WTC11 (cell line): ENCODE data around the gene NIPAL4. TPM values are rescaled to one million over a fixed set of nuclear protein-coding genes. Genes with fewer than 3 reads are reported as not detected.

ENCODE experiments used
- ATAC-seq: fragments of 200-7000 bp; cut with Tn5 transposase; 2 replicates; pipeline ENCODE4 v1.10.0; 2021; ENCODE audit warnings: mild to moderate bottlenecking, moderate library complexity
- CTCF ChIA-PET: fragments of 300-600 bp; sonication (Branson Sonifier 250); formaldehyde crosslinking; loops from one replicate; lab custom pipeline; 2021; ENCODE audit warnings: antibody characterized with exemption; lab: Charles Lee
- POLR2A ChIA-PET: fragments of 350-600 bp; sonication (Branson Sonifier 250); formaldehyde crosslinking; loops from one replicate; lab custom pipeline; 2021; ENCODE audit warnings: antibody characterized with exemption; lab: Charles Lee
- DNase-seq: peaks from one replicate; pipeline ENCODE4 v3.0.0; 2021; ENCODE audit warnings: low spot score
- H3K27ac Mint-ChIP-seq: 2 replicates; pipeline ENCODE4 v1.8.0; 2021; ENCODE audit warnings: mixed read lengths
- H3K27me3 Mint-ChIP-seq: 2 replicates; pipeline ENCODE4 v1.8.0; 2021; ENCODE audit warnings: low read depth, mild to moderate bottlenecking, moderate library complexity, mixed read lengths
- H3K36me3 Mint-ChIP-seq: 2 replicates; pipeline ENCODE4 v1.8.0; 2021; ENCODE audit warnings: mixed read lengths
- H3K4me1 Mint-ChIP-seq: 2 replicates; pipeline ENCODE4 v1.8.0; 2022; ENCODE audit warnings: mixed read lengths
- H3K4me3 Mint-ChIP-seq: 2 replicates; pipeline ENCODE4 v1.8.0; 2021; ENCODE audit warnings: mild to moderate bottlenecking, moderate library complexity, mixed read lengths
- H3K9me3 Mint-ChIP-seq: 2 replicates; pipeline ENCODE4 v1.8.0; 2021; ENCODE audit warnings: mixed read lengths
- ATF6 ChIP-seq: sonication (generic); formaldehyde crosslinking; IDR thresholded peaks from 2 replicates; pipeline ENCODE4 v1.8.1; 2023; ENCODE audit warnings: mild to moderate bottlenecking, missing genetic modification reagents
- E2F1 ChIP-seq: sonication (generic); formaldehyde crosslinking; IDR thresholded peaks from 2 replicates; pipeline ENCODE4 v1.8.0; 2022; ENCODE audit warnings: mild to moderate bottlenecking, missing genetic modification reagents
- E2F5 ChIP-seq: sonication (generic); formaldehyde crosslinking; IDR thresholded peaks from 2 replicates; pipeline ENCODE4 v1.8.1; 2022; ENCODE audit warnings: mild to moderate bottlenecking, moderate library complexity, missing genetic modification reagents
- ELF4 ChIP-seq: sonication (generic); formaldehyde crosslinking; IDR thresholded peaks from 2 replicates; pipeline ENCODE4 v1.8.1; 2022; ENCODE audit warnings: low read depth, mild to moderate bottlenecking, moderate library complexity, missing genetic modification reagents
- GABPB1 ChIP-seq: sonication (generic); formaldehyde crosslinking; IDR thresholded peaks from 2 replicates; pipeline ENCODE4 v1.8.1; 2023; ENCODE audit warnings: mild to moderate bottlenecking, missing genetic modification reagents
- GTF2I ChIP-seq: fragments of 250-450 bp; sonication (Bioruptor Pico); conservative IDR thresholded peaks from 2 replicates; pipeline ENCODE4 v1.4.0; 2021; ENCODE audit warnings: mild to moderate bottlenecking
- HMGXB4 ChIP-seq: sonication (generic); formaldehyde crosslinking; IDR thresholded peaks from 2 replicates; pipeline ENCODE4 v1.8.1; 2023; ENCODE audit warnings: mild to moderate bottlenecking, moderate library complexity, missing genetic modification reagents
- IRF1 ChIP-seq: sonication (generic); formaldehyde crosslinking; IDR thresholded peaks from 2 replicates; pipeline ENCODE4 v1.8.0; 2023; ENCODE audit warnings: missing genetic modification reagents
- SMAD3 ChIP-seq: sonication (generic); formaldehyde crosslinking; IDR thresholded peaks from 2 replicates; pipeline ENCODE4 v1.8.0; 2022; ENCODE audit warnings: missing genetic modification reagents, mild to moderate bottlenecking, borderline replicate concordance
- USF2 ChIP-seq: sonication (generic); formaldehyde crosslinking; IDR thresholded peaks from 2 replicates; pipeline ENCODE4 v1.8.1; 2023; ENCODE audit warnings: mild to moderate bottlenecking, missing genetic modification reagents, moderate library complexity
- ZNF232 ChIP-seq: sonication (generic); formaldehyde crosslinking; IDR thresholded peaks from 2 replicates; pipeline ENCODE4 v1.8.0; 2022; ENCODE audit warnings: mild to moderate bottlenecking, missing genetic modification reagents
- ZNF281 ChIP-seq: sonication (generic); formaldehyde crosslinking; IDR thresholded peaks from 2 replicates; pipeline ENCODE4 v1.8.0; 2023; ENCODE audit warnings: mild to moderate bottlenecking, missing genetic modification reagents
- ZNF423 ChIP-seq: fragments of 250-450 bp; sonication (Bioruptor Pico); IDR thresholded peaks from 2 replicates; pipeline ENCODE4 v2.1.2; 2022; ENCODE audit warnings: mild to moderate bottlenecking, moderate library complexity
- total RNA-seq: library from RNA; stranded (reverse); gene quantifications from 3 replicates; pipeline ENCODE4 v1.2.3, GENCODE V29; 2021

Gene NIPAL4
- total RNA-seq, 1 experiment from 2014 or later: not detected

- ATAC-seq: no peak
- Mint-ChIP-seq H3K4me3 (no peak overlapping the region), H3K27me3 (no peaks in the 10 kb centered on the region), H3K4me1 (peaks cover 20% of the 10 kb centered on the region), H3K36me3 (peaks cover 4% of the 10 kb centered on the region), H3K27ac (no peak overlapping the region), H3K9me3 (peaks cover 3% of the 10 kb centered on the region; the same call in 1 of the 2 replicates)
- POLR2A ChIA-PET: no interaction called here
- CTCF ChIA-PET: interaction anchor here (0.7 to 2.3 kb wide), 10 partner anchors 14 to 264 kb away, joined by 3 to 10 read pairs (median 4); partner anchors contain the start of gene LSM11
- DNase-seq: no peak
- TF ChIP-seq GABPB1 (CRISPR knock-in tag): no peak
- no peak for TF ChIP-seq IRF1 (CRISPR knock-in tag)
- TF ChIP-seq SMAD3 (CRISPR knock-in tag): no peak
- TF ChIP-seq GTF2I (CRISPR knock-in tag): no peak
- no peak for TF ChIP-seq E2F5
Observed at GRCh38 chr5:157479166-157479565, 19.2 kb downstream of the NIPAL4 start.

GRCh38 chr5:157479612-157480510 is 19.8 kb downstream of the NIPAL4 start:
- ChIA-PET CTCF (interaction anchor here (0.8 to 2.3 kb wide), 11 partner anchors 8 to 264 kb away, joined by 3 to 10 read pairs (median 4); partner anchors contain the start of gene LSM11), POLR2A (no interaction called here)
- Mint-ChIP-seq H3K27me3 (no peaks in the 10 kb centered on the region), H3K4me3 (no peak overlapping the region), H3K4me1 (peaks cover 20% of the 10 kb centered on the region), H3K36me3 (peaks cover 4% of the 10 kb centered on the region), H3K9me3 (peaks cover 3% of the 10 kb centered on the region; the same call in 1 of the 2 replicates), H3K27ac (no peak overlapping the region)
- ATAC-seq (peak; percentile 43), DNase-seq (no peak)
- no peak for TF ChIP-seq HMGXB4 (CRISPR knock-in tag)
- TF ChIP-seq ATF6 (CRISPR knock-in tag): no peak

GRCh38 chr5:157481265-157481664 is 21.3 kb downstream of the NIPAL4 start:
- POLR2A ChIA-PET: no interaction called here
- ATAC-seq (no peak), DNase-seq (no peak)
- H3K36me3 Mint-ChIP-seq: peaks cover 4% of the 10 kb centered on the region
- CTCF ChIA-PET: interaction anchor here (1.4 to 1.5 kb wide), 2 partner anchors 10 to 11 kb away, joined by 4 to 7 read pairs; no protein-coding TSS in a partner anchor
- peaks cover 3% of the 10 kb centered on the region; the same call in 1 of the 2 replicates for H3K9me3 Mint-ChIP-seq
- H3K4me1 Mint-ChIP-seq: peaks cover 20% of the 10 kb centered on the region
- H3K27ac Mint-ChIP-seq: no peak overlapping the region
- H3K4me3 Mint-ChIP-seq: no peak overlapping the region
- no peak for TF ChIP-seq E2F1 (CRISPR knock-in tag)
- H3K27me3 Mint-ChIP-seq: no peaks in the 10 kb centered on the region

- Mint-ChIP-seq H3K4me3 (no peak overlapping the region), H3K27ac (no peak overlapping the region), H3K4me1 (peaks cover 20% of the 10 kb centered on the region), H3K36me3 (peaks cover 4% of the 10 kb centered on the region), H3K9me3 (peaks cover 3% of the 10 kb centered on the region; the same call in 1 of the 2 replicates), H3K27me3 (no peaks in the 10 kb centered on the region)
- TF ChIP-seq ZNF423: no peak
- no peak for TF ChIP-seq USF2
- no peak for TF ChIP-seq ZNF232 (CRISPR knock-in tag)
- no peak for TF ChIP-seq ZNF281 (CRISPR knock-in tag)
- no peak for TF ChIP-seq ELF4 (CRISPR knock-in tag)
- no peak for TF ChIP-seq ATF6 (CRISPR knock-in tag)
- CTCF ChIA-PET: interaction anchor here (1.5 kb wide), 1 partner anchor 10 kb away, joined by 7 read pairs; no protein-coding TSS in a partner anchor
- no peak for DNase-seq
- no peak for ATAC-seq
- POLR2A ChIA-PET: no interaction called here
Observed at GRCh38 chr5:157481666-157482065, 21.7 kb downstream of the NIPAL4 start.
